ENCODE data around the gene BNC2. TPM values are rescaled to one million over a fixed set of nuclear protein-coding genes. Genes with fewer than 3 reads are reported as not detected.

The BNC2 gene
- total RNA-seq, 2 experiments from 2014 or later, result not detected

DNA sequence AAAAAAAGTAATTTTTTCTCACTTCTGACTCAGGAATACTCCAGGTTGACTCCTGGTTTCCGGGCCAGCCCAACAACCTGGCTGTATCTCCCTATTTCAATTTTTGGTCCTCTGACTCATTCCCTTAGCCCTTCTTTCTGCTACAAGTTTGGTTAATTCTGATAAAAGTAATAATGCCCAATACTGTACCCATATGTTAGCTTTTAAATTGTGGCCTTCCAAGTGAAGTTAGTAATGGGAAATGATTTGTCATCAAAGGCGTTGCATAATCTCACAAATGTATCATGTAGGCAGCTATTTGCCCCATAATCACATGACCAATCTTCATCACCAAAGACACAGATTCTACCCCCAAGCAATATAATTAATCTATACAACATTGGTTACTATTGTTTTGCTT lies 31.1 kb upstream of the BNC2 start:
- no peak overlapping the region for H3K4me3 Mint-ChIP-seq
- Histone ChIP-seq H3K4me3 (ENCODE audit: low read length) (no peak overlapping the region), H3K4me1 (ENCODE audit: insufficient read depth, low read length) (no peaks in the 10 kb centered on the region), H3K27me3 (ENCODE audit: control insufficient read depth in 1 of 2, insufficient read depth in 2 of 2, low read length in 2 of 2) (no peaks in the 10 kb centered on the region), H3K36me3 (ENCODE audit: insufficient read depth, low read length) (no peaks in the 10 kb centered on the region), H3K27ac (ENCODE audit: low read depth in 1 of 2, low read length in 2 of 2) (no peak overlapping the region), H3K9me3 (ENCODE audit: control insufficient read depth in 1 of 2, insufficient read depth in 1 of 2, low read length in 2 of 2) (peaks cover 0 to 8% of the 10 kb centered on the region in 2 experiments)
- POLR2A ChIA-PET, result no interaction called here
- no peaks in the 10 kb centered on the region for H3K27me3 Mint-ChIP-seq
- CTCF ChIA-PET, result no interaction called here
- intact Hi-C loops (cut with DNase I, micrococcal nuclease), result no loop called here
- no peaks in the 10 kb centered on the region for H3K4me1 Mint-ChIP-seq (ENCODE audit: low read depth)
- H3K9me3 Mint-ChIP-seq, result peaks cover 5% of the 10 kb centered on the region
- TF ChIP-seq, protein P1, sequence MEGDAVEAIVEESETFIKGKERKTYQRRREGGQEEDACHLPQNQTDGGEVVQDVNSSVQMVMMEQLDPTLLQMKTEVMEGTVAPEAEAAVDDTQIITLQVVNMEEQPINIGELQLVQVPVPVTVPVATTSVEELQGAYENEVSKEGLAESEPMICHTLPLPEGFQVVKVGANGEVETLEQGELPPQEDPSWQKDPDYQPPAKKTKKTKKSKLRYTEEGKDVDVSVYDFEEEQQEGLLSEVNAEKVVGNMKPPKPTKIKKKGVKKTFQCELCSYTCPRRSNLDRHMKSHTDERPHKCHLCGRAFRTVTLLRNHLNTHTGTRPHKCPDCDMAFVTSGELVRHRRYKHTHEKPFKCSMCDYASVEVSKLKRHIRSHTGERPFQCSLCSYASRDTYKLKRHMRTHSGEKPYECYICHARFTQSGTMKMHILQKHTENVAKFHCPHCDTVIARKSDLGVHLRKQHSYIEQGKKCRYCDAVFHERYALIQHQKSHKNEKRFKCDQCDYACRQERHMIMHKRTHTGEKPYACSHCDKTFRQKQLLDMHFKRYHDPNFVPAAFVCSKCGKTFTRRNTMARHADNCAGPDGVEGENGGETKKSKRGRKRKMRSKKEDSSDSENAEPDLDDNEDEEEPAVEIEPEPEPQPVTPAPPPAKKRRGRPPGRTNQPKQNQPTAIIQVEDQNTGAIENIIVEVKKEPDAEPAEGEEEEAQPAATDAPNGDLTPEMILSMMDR (IDR thresholded peaks at IDR 0.05), result no peak
- no peak overlapping the region for H3K27ac Mint-ChIP-seq
- no peaks in the 10 kb centered on the region for H3K36me3 Mint-ChIP-seq (ENCODE audit: low read depth)
- ATAC-seq (ENCODE audit: poor library complexity) (no peak), DNase-seq (no peak)

DNA sequence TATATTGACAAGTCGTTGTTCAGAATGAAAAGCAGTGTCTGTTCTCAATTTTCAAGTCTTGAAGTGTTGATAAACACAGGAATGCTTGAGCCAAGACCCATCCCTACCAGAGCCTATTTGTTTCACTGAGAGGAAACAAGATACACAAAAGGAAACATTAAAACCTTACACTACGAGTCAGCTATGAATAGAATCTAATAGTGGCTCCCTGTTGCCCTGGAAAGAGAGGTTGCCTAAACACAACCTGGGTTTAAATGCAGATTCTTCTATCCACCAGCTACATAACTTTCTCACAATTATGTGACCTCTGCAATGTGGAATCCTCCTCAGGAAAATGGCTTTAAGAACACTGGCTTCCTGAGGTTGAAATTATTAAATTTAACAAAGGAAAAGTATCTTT lies 29.1 kb upstream of the BNC2 start:
- intact Hi-C loops (cut with DNase I, micrococcal nuclease), result no loop called here
- DNase-seq, result no peak
- H3K27ac ChIP-seq (ENCODE audit: low read depth in 1 of 2, low read length in 2 of 2), result no peak overlapping the region
- Mint-ChIP-seq H3K4me1 (ENCODE audit: low read depth) (no peaks in the 10 kb centered on the region), H3K36me3 (ENCODE audit: low read depth) (no peaks in the 10 kb centered on the region), H3K27me3 (no peaks in the 10 kb centered on the region), H3K4me3 (no peak overlapping the region), H3K27ac (no peak overlapping the region), H3K9me3 (peaks cover 5% of the 10 kb centered on the region)
- H3K36me3 ChIP-seq (ENCODE audit: insufficient read depth, low read length), result no peaks in the 10 kb centered on the region
- TF ChIP-seq, protein P1 (IDR thresholded peaks at IDR 0.05), result no peak
- H3K9me3 ChIP-seq (ENCODE audit: control insufficient read depth in 1 of 2, insufficient read depth in 1 of 2, low read length in 2 of 2), result peaks cover 0 to 4% of the 10 kb centered on the region in 2 experiments
- CTCF ChIA-PET, result no interaction called here
- no peak overlapping the region for H3K4me3 ChIP-seq (ENCODE audit: low read length)
- H3K4me1 ChIP-seq (ENCODE audit: insufficient read depth, low read length), result no peaks in the 10 kb centered on the region
- POLR2A ChIA-PET, result no interaction called here
- H3K27me3 ChIP-seq (ENCODE audit: control insufficient read depth in 1 of 2, insufficient read depth in 2 of 2, low read length in 2 of 2), result no peaks in the 10 kb centered on the region
- no peak for ATAC-seq (ENCODE audit: poor library complexity)

DNA sequence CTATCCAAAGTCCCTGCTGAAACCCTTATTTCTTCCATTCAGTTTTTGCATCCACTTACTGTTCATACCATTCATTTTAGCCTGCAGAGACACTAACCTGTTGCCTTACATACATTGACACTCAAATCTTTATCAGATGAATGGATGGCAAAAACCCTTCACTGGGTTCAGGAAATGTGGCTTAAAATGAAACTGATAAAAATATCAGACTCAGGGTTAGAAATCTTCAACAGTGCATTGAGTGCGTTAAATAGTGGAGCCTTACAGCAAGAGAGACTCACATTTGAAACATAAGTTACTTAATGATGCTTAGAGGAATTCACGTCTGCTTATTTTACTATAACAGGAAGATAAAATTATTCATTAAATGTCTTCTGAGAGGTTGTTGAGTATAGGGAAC lies 28.0 kb upstream of the BNC2 start:
- DNase-seq (no peak), ATAC-seq (ENCODE audit: poor library complexity) (no peak)
- peaks cover 5% of the 10 kb centered on the region for H3K9me3 Mint-ChIP-seq
- no peaks in the 10 kb centered on the region for H3K4me1 ChIP-seq (ENCODE audit: insufficient read depth, low read length)
- no peaks in the 10 kb centered on the region for H3K27me3 ChIP-seq (ENCODE audit: control insufficient read depth in 1 of 2, insufficient read depth in 2 of 2, low read length in 2 of 2)
- TF ChIP-seq, protein P1 (IDR thresholded peaks at IDR 0.05), result no peak
- no peak overlapping the region for H3K27ac Mint-ChIP-seq
- no peaks in the 10 kb centered on the region for H3K36me3 Mint-ChIP-seq (ENCODE audit: low read depth)
- intact Hi-C loops (cut with DNase I, micrococcal nuclease), result no loop called here
- H3K27ac ChIP-seq (ENCODE audit: low read depth in 1 of 2, low read length in 2 of 2), result no peak overlapping the region
- POLR2A ChIA-PET, result no interaction called here
- no peak overlapping the region for H3K4me3 Mint-ChIP-seq
- peaks cover 0 to 4% of the 10 kb centered on the region in 2 experiments for H3K9me3 ChIP-seq (ENCODE audit: control insufficient read depth in 1 of 2, insufficient read depth in 1 of 2, low read length in 2 of 2)
- H3K36me3 ChIP-seq (ENCODE audit: insufficient read depth, low read length), result no peaks in the 10 kb centered on the region
- H3K4me3 ChIP-seq (ENCODE audit: low read length), result no peak overlapping the region
- H3K27me3 Mint-ChIP-seq, result no peaks in the 10 kb centered on the region
- no peaks in the 10 kb centered on the region for H3K4me1 Mint-ChIP-seq (ENCODE audit: low read depth)
- CTCF ChIA-PET, result no interaction called here
